Stimulated activated naive CD8-positive, alpha-beta T cell treated with anti-CD3 and anti-CD28 coated beads, Interleukin-15, amount 100 ng/mL, for 72 hours (primary cell): ENCODE results near the gene LNPEP.
A peak's percentile ranks its signal among the peaks of the same experiment; 100 is the strongest.

Source experiments
- ATAC-seq: fragments of 150-1000 bp; cut with Tn5 transposase; 2 replicates; pipeline ENCODE4 v1.10.0; 2021; ENCODE audit warnings: mild to moderate bottlenecking, moderate library complexity
- DNase-seq, 2 donors: peaks; one replicate each; pipeline ENCODE4 v3.0.0; 2021 to 2022
- H3K27ac Mint-ChIP-seq, 2 donors: one replicate each; pipeline ENCODE4 v1.8.0; 2022; ENCODE audit warnings: mild to moderate bottlenecking in 2 of 2, mixed read lengths in 2 of 2, moderate library complexity in 2 of 2
- H3K27me3 Mint-ChIP-seq: one replicate; pipeline ENCODE4 v1.8.0; 2022; ENCODE audit warnings: mixed read lengths
- H3K4me1 Mint-ChIP-seq: one replicate; pipeline ENCODE4 v1.8.0; 2022; ENCODE audit warnings: mild to moderate bottlenecking, mixed read lengths
- H3K4me3 Mint-ChIP-seq, 2 donors: one replicate each; pipeline ENCODE4 v1.8.0; 2022; ENCODE audit warnings: mild to moderate bottlenecking in 2 of 2, mixed read lengths in 2 of 2, moderate library complexity in 1 of 2
- H3K9me3 Mint-ChIP-seq, 2 donors: one replicate each; pipeline ENCODE4 v1.8.0; 2022; ENCODE audit warnings: mixed read lengths in 2 of 2

LNPEP gene

GRCh38 chr5:97026721-97027120, 90.8 kb downstream of the LNPEP start:
- Mint-ChIP-seq H3K27me3 (no peaks in the 10 kb centered on the region), H3K4me3 (no peak overlapping the region)

GRCh38 chr5:97037819-97038218, 101.9 kb downstream of the LNPEP start:
- H3K4me3 Mint-ChIP-seq = no peak overlapping the region
- DNase-seq (no peak), ATAC-seq (peak; percentile 73)
- no peak overlapping the region for H3K27ac Mint-ChIP-seq
- H3K9me3 Mint-ChIP-seq = no peaks in the 10 kb centered on the region
- peaks cover 15% of the 10 kb centered on the region for H3K4me1 Mint-ChIP-seq
- H3K27me3 Mint-ChIP-seq = no peaks in the 10 kb centered on the region

More at GRCh38 chr5:97026721-97027120, 90.8 kb downstream of the LNPEP start:
- no peak for ATAC-seq
- no peak for DNase-seq
- Mint-ChIP-seq H3K4me1 (peaks cover 17% of the 10 kb centered on the region), H3K27ac (peak overlapping the region in 1 of 2 donors; percentile 34), H3K9me3 (peaks cover 0 to 3% of the 10 kb centered on the region in 2 donors)

- no peaks in the 10 kb centered on the region for H3K9me3 Mint-ChIP-seq
- no peak overlapping the region for H3K4me3 Mint-ChIP-seq
- ATAC-seq (no peak), DNase-seq (no peak)
- peaks cover 16% of the 10 kb centered on the region for H3K27me3 Mint-ChIP-seq
- H3K27ac Mint-ChIP-seq = peak overlapping the region in 1 of 2 donors; percentile 85
- H3K4me1 Mint-ChIP-seq = peaks cover 25% of the 10 kb centered on the region
These were observed 105.4 kb downstream of the LNPEP start for GRCh38 chr5:97041239-97041638.

GRCh38 chr5:97042996-97043395, 107.1 kb downstream of the LNPEP start:
- Mint-ChIP-seq H3K4me3 (no peak overlapping the region), H3K27me3 (peaks cover 16% of the 10 kb centered on the region), H3K9me3 (no peaks in the 10 kb centered on the region), H3K4me1 (peaks cover 12% of the 10 kb centered on the region), H3K27ac (no peak overlapping the region)
- DNase-seq (no peak), ATAC-seq (no peak)

GRCh38 chr5:97043511-97043910, 107.6 kb downstream of the LNPEP start:
- peaks cover 12% of the 10 kb centered on the region for H3K4me1 Mint-ChIP-seq
- H3K4me3 Mint-ChIP-seq = no peak overlapping the region
- DNase-seq (no peak), ATAC-seq (no peak)
- H3K9me3 Mint-ChIP-seq = no peaks in the 10 kb centered on the region
- H3K27me3 Mint-ChIP-seq = peaks cover 16% of the 10 kb centered on the region
- H3K27ac Mint-ChIP-seq = peak overlapping the region in 1 of 2 donors; percentile 38

- H3K27ac Mint-ChIP-seq = no peak overlapping the region
- no peaks in the 10 kb centered on the region for H3K9me3 Mint-ChIP-seq
- ATAC-seq (no peak), DNase-seq (no peak)
- H3K27me3 Mint-ChIP-seq = peaks cover 16% of the 10 kb centered on the region
- peaks cover 12% of the 10 kb centered on the region for H3K4me1 Mint-ChIP-seq
- no peak overlapping the region for H3K4me3 Mint-ChIP-seq
These were observed 108.2 kb downstream of the LNPEP start for GRCh38 chr5:97044052-97044451.

- ATAC-seq (peak; percentile 81), DNase-seq (no peak)
- Mint-ChIP-seq H3K27me3 (peaks cover 27% of the 10 kb centered on the region), H3K27ac (no peak overlapping the region), H3K4me1 (peaks cover 12% of the 10 kb centered on the region), H3K4me3 (no peak overlapping the region), H3K9me3 (peaks cover 0 to 10% of the 10 kb centered on the region in 2 donors)
These were observed 110.5 kb downstream of the LNPEP start for GRCh38 chr5:97046270-97046982.

GRCh38 chr5:97047076-97047475, 111.2 kb downstream of the LNPEP start:
- Mint-ChIP-seq H3K4me1 (peaks cover 12% of the 10 kb centered on the region), H3K27me3 (peaks cover 27% of the 10 kb centered on the region), H3K4me3 (no peak overlapping the region), H3K9me3 (peaks cover 0 to 10% of the 10 kb centered on the region in 2 donors), H3K27ac (no peak overlapping the region)
- DNase-seq (no peak), ATAC-seq (no peak)

GRCh38 chr5:97049175-97049574, 113.3 kb downstream of the LNPEP start:
- no peaks in the 10 kb centered on the region for H3K4me1 Mint-ChIP-seq
- no peak overlapping the region for H3K4me3 Mint-ChIP-seq
- no peak overlapping the region for H3K27ac Mint-ChIP-seq
- DNase-seq (no peak), ATAC-seq (no peak)
- peaks cover 6 to 16% of the 10 kb centered on the region in 2 donors for H3K9me3 Mint-ChIP-seq
- H3K27me3 Mint-ChIP-seq = peaks cover 34% of the 10 kb centered on the region

GRCh38 chr5:97056263-97056662, 120.4 kb downstream of the LNPEP start:
- ATAC-seq (no peak), DNase-seq (no peak)
- Mint-ChIP-seq H3K27me3 (peaks cover 8% of the 10 kb centered on the region), H3K27ac (no peak overlapping the region), H3K4me1 (peaks cover 4% of the 10 kb centered on the region), H3K9me3 (peaks cover 14 to 16% of the 10 kb centered on the region in 2 donors), H3K4me3 (no peak overlapping the region)

- H3K27ac Mint-ChIP-seq = no peak overlapping the region
- no peak for ATAC-seq
- H3K4me1 Mint-ChIP-seq = peaks cover 2% of the 10 kb centered on the region
- peaks cover 6 to 9% of the 10 kb centered on the region in 2 donors for H3K9me3 Mint-ChIP-seq
- no peaks in the 10 kb centered on the region for H3K27me3 Mint-ChIP-seq
- H3K4me3 Mint-ChIP-seq = no peak overlapping the region
- DNase-seq = no peak
These were observed 126.2 kb downstream of the LNPEP start for GRCh38 chr5:97062046-97062445.

GRCh38 chr5:97063251-97063650, 127.4 kb downstream of the LNPEP start:
- Mint-ChIP-seq H3K27me3 (no peaks in the 10 kb centered on the region), H3K4me1 (no peaks in the 10 kb centered on the region), H3K4me3 (no peak overlapping the region), H3K27ac (no peak overlapping the region), H3K9me3 (peaks cover 6 to 9% of the 10 kb centered on the region in 2 donors)
- ATAC-seq (no peak), DNase-seq (no peak)

GRCh38 chr5:97065475-97065874, 129.6 kb downstream of the LNPEP start:
- no peaks in the 10 kb centered on the region for H3K9me3 Mint-ChIP-seq
- H3K27ac Mint-ChIP-seq = no peak overlapping the region
- H3K4me3 Mint-ChIP-seq = no peak overlapping the region
- H3K27me3 Mint-ChIP-seq = no peaks in the 10 kb centered on the region
- no peak for DNase-seq
- H3K4me1 Mint-ChIP-seq = no peaks in the 10 kb centered on the region
- no peak for ATAC-seq

GRCh38 chr5:97067296-97067850, 131.5 kb downstream of the LNPEP start:
- H3K27me3 Mint-ChIP-seq = no peaks in the 10 kb centered on the region
- no peaks in the 10 kb centered on the region for H3K4me1 Mint-ChIP-seq
- no peak for DNase-seq
- H3K27ac Mint-ChIP-seq = no peak overlapping the region
- no peaks in the 10 kb centered on the region for H3K9me3 Mint-ChIP-seq
- ATAC-seq = no peak
- H3K4me3 Mint-ChIP-seq = no peak overlapping the region

- Mint-ChIP-seq H3K27ac (no peak overlapping the region), H3K4me1 (no peaks in the 10 kb centered on the region), H3K9me3 (no peaks in the 10 kb centered on the region), H3K27me3 (no peaks in the 10 kb centered on the region), H3K4me3 (no peak overlapping the region)
- no peak for DNase-seq
- ATAC-seq = no peak
These were observed 134.4 kb downstream of the LNPEP start for GRCh38 chr5:97070234-97070633.

- H3K27ac Mint-ChIP-seq = no peak overlapping the region
- H3K4me3 Mint-ChIP-seq = no peak overlapping the region
- H3K9me3 Mint-ChIP-seq = no peaks in the 10 kb centered on the region
- ATAC-seq (no peak), DNase-seq (no peak)
- H3K27me3 Mint-ChIP-seq = no peaks in the 10 kb centered on the region
- H3K4me1 Mint-ChIP-seq = no peaks in the 10 kb centered on the region
These were observed 135.2 kb downstream of the LNPEP start for GRCh38 chr5:97071101-97071500.
